Medulla oblongata (tissue), 1 donor: ENCODE data around the gene DEGS2.

Experiments
- DNase-seq: peaks from one replicate; pipeline ENCODE4 v3.0.0-alpha.2; 2015; ENCODE audit errors: extremely low spot score

Gene DEGS2

DNA sequence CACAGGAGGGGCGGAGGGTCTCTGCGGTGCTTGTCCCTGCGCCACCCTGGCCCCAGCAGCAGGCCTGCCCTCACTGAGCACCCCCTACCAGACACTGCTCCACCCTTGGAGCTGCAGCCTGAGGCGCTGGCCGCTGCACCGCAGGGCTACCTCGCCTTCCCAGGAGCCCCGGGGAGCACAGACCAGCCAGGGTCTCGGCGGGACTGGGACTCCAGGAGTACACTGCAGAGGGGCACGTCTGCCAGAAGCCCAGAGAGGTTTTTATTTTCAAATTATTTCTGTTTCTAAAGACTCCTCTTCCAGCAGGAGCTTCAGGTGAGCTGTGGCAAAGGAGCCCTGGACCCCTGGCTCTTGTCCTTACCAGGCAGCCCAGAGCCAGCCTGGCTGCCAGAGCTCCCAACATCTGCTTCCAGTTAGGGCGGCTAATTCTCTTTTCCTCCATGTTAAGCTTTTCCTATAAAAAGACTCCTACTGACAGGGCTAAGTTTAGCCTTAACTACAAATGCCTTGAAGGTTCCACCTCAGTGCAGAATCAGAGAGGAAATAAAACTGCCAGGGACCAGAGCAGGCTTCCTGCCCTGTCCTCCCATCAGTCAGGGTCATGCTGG is 26.4 kb downstream of the DEGS2 start:
- DNase-seq: no peak

DNA sequence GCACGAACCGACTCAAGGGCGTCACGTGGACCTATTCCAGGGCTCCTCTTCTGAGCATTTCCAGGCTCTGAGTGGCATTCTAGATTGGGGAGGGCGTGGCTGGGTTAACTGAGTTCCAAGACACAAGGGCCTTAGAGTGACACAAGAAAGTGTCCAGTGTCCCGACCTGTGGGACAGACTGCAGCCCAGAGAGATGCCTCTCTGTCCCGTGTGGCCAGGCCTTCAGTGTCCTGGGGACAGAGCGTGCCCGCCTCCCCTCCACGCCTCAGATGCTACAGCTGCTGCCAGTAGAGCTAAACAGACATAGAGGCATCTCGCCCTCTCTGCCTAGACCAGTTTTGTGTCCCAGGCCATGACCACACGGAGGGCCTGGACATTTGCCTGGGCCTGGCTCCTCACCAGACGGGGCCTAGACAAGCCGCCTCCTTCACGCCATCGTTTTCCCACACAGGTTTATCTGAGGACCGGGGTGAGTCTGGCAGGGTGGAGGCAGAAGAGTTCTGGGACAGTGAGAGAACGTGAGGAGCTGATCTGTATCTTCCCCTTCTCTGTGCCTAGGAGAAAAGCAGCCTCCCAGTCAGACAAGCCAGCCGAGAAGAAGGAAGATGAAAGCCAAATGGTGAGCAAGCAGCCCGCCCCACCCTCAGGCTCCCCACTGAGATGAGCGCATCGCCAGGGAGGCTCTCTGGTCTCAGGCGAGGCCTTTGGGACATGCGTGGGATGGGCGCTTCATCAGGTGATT is 27.1 kb downstream of the DEGS2 start:
- DNase-seq: no peak

DNA sequence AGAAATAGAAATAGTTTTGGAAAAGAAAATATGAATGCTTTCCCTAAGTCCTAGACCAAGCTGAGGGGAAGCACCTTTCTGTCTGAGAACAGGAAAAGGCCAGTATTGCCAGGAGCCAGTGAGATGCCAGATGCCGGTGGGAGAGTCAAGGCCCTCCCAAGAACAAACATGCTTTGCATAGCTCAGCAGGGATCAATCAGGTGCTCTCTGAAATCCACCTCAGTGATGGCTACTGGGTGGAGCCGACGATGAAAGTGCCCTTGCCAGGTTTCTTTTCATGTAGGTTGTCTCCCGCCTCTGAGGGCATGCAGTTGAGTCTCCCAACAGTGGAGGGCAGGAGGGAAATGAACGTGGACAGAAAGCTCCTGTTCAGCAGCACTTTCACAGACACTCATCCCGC is 28.3 kb downstream of the DEGS2 start:
- DNase-seq: no peak

DNA sequence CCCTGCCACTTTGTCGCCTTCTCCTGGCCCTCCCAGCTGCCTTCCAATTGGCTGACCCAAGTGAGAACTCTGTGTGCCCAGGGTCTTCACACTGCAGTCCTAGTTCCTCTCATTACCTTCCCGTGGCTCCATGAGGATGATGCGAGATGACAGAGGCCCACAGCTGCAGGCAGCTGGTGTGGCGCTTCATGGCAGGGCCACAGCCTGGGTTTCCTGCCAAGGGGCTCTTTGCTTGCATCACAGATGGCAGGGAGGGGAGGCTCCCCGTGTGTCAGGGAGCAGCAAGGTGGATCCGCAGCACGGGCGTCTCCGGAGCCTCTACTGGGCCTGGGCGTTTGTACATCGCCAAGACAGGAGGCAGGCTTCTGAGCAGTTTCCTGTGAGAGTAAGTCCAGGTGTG is 28.9 kb downstream of the DEGS2 start:
- no peak for DNase-seq

DNA sequence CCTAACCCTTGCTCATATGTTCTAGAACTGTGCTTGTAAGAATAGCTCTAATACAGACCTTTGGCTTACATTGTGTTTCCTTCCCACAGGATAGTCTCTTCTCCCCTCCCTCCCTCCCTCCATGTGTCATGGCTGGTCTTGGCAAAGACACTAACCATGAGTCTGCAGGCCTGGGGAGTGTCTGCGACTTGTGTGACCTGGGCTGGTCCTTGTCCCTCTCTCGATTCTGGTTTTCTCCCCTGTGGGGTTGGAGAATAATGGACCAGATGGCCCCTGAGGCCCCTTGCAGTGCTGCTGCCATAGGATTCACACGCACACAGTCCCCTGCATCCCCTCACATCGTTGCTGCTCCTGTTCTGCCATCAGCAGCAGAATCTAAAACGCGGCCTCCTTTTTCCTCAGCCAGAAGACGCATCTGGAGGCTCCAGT is 30.3 kb downstream of the DEGS2 start:
- no peak for DNase-seq

DNA sequence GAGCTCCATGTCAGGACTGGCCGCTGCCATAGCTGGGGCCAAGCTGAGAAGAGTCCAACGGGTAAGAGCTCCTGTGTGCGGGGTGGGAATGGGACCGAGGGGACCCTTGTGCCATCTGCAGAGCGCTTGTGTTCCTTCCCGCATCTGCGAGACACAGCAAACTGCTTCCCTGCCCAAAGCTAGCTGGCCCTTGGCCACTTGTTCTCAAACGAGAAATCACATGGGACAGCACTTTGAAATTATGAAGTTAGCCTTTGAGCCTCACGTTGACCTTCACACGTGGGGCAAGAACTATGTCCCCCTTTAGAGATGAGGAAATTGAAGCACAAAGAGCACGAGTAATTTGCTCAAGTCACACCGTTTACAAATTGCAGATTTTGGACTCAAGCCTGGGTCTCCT is 30.8 kb downstream of the DEGS2 start:
- DNase-seq: no peak

DNA sequence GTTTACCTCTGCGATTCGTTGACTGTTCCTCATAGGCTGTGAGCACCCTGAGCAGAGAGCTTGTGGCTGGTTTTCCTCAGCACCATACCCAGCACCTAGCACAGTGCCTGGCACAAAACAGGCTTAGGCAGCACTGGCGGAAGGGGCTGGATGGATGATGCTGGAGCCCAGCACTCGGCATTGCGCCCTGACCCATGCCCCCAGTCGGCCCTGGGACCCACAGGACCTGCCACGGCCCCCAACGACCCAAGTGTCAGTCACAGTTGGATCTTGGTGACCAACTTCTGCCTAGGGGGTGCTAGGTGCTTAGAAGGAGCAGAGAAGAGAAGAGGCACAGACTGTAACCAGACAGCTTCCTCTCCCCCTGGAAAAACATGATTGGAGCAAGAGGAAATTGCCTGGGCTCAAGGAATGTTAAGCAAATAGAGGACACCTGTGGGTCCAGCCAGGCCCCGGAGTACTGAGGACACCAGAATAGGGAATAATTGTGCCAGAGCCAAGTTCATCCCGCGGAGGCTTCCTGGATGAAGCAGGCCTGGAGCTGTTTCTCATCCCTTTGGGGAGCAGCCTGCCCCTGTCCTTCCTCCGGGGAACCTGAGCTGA is 31.5 kb downstream of the DEGS2 start:
- no peak for DNase-seq

DNA sequence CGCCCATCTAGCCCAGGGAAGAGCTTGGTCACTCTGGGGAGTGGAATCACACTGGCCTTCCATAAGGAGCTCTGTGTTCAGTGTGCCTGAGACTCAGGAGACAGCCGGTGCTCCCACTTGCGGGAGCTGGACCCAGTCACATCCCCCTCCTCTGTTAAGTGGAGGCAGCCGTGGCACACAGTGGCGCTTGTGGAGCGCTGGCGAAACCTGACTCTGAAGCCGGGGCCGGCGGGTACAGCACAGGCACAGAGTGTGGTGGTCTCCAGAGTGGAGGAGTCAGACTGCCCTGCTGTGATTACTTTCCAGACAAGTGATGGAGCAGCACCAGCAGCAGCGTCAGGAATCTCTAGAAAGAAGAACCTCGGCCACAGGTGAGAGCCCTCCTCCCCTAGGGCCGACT is 33.0 kb downstream of the DEGS2 start:
- DNase-seq: no peak

DNA sequence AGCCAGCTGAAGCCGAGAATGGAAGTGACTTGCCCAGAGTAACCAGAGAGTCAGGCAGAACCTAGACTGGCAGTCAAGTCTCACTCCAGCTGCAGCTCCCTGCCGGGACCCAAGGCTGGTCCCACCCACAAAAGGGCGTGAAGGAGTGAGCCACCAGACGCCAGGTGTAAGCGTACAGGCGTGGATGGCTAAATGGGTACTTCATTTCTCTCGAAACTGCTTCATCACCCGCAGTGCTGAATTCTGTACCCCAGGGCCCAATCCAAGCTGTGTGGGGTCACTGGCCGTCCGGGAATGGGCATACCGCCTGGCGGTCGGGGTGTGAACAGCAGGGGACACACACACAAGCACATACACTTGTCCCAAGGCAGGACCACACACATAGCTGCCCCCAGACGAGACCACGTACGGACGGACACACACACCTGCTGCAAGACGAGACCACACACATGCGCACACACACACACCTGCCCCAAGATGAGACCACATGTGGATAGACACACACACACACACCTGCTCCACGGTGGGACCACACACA is 34.8 kb downstream of the DEGS2 start:
- no peak for DNase-seq

DNA sequence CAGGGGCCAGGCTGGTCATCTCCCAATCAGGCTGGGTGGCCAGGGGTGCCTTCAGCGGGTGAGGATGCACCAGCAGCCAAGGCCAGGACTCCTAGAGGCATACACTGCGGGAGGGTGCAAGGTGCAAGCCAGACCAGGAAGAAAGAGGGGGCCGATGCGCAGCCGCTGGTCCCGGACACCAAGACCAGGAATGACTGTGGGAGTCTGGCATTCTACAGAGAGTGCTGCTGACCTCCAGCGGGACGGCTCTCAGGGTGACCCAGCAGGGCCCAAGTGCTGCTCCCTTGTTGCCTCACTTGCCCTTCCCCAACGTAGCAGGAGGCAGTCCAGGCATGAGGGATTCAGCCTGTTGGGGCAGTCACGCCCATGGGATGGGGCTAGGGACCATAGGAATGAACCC is 35.8 kb downstream of the DEGS2 start:
- no peak for DNase-seq

DNA sequence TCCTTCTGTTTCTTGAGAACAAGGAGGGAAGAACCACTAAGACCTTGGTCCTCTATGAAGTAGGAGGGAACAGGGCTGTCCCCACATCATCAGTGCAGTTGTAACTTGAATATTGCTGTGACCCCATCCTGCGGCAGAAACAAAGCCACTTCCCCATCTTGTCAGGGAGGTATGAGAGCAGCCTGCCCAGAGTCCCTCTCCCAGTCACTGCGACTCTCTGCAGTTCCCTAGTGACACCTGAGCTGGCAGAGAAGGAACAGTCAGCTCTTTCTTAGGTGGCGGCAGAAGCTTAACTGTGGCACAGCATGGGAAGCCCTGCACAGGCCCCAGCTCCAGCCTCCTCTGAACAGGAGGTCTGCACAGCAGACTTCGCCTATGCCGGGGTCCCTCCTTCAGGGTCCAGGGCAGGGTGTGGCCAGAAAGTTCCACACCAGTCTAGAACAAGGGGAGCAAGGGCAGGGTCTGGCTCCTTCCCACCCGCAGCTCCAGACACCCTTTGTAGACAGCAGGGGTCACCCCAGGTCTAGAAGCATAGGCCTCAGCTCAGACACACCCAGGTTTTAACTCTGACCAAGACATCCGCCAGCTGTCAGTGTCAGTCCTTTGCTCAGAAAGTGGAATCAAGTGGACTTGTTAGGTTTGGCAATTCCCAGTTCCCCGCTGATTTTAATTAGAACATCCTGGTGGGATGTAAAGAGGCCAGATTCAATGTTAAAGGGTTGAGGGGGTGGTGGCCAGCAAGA is 36.8 kb downstream of the DEGS2 start:
- DNase-seq: no peak

DNA sequence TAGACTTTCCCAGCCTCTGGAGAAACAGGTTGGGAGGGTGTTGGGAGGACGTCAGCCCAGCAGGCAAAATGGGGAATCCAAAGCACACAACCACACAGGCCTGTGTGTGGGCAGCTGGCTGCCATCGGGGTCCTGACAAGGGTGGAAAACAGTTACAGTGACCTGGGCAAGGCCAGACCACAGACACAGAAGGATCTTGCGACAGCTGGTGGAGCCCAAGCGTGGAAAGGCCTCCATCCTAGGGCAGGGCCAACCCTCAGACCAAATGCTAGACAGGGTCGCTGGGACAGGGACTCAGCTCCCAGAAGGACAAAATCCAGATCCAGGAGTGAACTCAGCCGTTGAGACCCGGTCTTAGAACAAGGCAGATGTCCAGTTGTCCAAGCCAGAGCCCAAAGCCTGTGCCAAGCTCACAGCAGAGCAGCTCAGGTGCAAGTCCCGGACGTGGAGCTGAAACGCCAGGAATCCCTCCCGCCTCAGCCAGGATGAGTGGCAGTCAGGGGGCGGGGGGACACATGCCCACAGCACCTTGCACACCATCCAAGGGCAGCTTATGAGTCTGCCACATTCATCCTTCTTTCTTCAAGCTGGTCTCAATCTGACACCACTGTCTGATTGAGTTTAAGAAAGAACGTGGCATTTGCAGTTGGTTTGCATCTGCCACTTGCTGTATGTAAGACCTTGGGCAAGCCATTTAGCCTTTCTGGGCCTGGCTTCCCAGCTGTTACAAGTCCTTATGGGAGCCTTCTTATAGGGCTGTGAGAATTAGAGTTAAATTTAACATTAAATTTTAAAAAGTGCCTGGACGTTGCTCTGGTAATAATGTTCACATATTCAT is 37.6 kb downstream of the DEGS2 start:
- DNase-seq: no peak

DNA sequence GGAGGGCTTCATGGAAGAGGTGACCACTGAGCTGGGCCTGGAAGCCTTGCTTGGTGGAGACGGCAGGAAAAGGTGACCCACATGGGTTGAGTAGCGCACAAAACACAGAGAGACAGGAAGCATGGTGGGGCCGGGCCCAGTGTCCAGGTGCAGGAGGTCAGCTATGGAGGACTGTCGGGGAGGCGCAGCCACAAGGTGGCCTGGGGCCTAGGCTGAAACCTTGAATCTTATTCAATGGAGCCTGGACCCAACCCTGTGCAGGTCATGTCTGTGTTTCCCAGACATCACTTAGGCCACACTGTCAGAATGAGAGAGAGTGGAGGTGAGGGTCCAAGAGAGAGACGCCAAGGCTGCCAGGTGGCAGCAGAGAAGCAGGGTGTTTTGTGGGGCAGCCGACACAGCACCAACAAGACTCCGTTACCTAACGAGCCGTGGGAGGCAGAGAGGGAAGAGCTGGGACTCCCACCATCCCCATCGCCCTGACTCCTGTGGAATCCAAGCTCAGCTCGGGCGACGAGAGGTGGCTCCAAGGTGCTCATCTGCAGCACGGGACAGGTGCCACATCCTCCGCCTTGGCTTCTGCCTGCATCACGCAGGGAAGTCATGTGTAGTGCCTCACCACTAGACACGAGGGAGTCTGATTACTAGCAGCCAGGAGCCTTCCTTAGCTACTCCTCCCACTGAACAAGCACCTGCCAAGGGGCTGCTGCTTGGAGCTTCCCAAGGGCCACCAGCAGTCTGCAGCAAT is 38.7 kb downstream of the DEGS2 start:
- no peak for DNase-seq

DNA sequence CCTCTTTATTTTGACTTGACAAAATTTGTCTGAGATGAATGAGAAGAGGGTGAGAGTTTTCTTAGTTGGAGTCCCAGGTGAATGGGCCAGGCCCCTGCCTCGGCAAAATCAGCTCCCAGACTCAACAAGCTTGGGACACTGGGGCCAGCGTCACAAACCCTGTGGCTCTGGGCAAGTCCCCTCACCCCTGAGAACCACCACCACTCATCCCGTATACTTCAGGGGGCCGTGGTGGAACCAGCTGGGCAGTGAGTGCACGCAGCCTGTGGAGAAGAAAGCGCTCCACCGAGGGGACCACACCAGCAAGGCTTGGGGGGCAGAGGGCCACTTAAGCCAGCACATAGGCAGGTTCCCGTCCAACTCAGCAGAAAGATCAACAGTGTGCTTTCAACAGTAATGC is 40.2 kb downstream of the DEGS2 start:
- DNase-seq: no peak

DNA sequence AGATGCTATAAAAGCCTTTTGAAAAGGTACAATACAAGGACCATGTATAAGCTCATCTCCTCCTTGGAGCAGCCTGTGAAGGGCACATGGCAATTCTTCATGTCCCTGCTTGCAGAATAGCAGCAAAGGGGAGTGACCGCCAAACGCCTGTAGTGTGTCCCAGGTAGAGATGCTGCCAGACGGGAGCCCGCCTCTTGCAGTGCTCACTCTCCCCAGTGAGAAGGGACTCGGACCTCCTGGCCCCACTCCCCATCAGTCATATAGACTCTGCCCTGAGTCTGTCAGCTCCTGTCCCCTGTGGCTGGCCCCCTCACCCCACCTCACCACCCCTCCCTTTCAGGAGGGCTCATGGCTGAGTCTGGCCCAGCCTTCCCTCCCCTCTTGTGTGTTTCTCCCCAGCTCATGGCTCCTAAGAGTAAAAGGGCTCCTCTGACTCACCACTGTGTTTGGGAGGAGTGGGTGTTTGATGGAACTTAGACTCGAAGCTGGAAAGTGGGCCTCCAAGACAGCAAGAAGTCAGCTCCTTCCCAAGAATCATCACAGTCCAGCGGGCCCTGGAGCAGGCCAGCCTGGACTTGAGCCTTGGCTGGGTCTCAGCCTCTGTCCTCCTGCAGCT is 40.9 kb downstream of the DEGS2 start:
- DNase-seq: peak; percentile 23

DNA sequence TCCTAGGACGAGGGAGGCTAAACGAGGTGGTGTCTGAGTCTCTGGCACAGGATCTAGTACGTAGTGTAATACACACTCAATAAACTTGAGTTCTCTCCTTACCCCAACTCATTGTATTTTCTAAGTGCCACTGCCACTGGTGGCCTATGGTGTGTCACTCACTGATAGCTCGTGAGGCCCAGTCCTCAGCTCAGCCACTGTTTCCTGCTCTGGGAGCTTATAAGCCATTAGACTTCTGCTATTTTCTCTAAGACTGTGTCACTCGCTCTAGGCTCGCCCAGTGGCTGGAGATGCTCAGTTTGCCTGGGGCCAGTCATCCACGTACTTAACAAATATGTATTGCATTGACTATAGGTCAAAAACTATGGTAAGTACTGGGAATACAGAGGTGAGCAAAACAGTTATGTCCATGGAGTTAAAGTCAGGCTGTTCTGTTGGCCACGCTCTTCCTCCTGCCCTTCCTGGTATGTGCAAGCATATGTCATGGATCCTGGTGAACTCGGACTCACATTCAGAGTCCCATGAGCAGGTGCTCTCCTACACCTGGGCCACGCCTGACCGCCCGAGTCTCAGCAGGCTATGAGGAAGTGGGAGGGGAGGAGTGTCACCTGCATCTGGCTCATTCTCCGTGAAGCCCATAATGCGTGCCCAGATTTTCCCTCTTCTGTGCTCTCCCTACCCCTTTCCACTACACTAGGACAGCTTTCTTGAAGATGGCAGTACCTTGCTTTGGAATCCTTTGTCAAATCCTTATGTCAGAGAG is 41.6 kb downstream of the DEGS2 start:
- no peak for DNase-seq

DNA sequence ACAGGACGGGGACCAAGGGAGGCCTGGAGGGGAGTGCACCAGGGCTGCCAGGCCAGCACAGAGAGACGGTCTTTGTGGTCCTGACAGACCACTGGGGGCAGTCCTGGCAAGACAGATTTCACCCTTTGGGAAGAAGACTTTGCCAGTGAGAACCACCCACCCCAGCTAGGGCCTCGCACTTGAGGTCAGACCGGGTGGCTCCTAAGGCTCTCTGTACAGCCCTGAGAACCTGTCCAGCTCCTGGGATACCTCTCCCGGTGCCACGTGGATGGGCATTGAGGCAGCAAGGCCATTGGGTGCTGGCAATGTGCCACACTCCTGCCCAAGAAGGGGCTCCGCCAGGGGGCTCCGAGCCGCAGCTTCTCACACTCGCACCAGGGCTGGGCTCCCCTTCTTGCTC is 42.4 kb downstream of the DEGS2 start:
- no peak for DNase-seq

DNA sequence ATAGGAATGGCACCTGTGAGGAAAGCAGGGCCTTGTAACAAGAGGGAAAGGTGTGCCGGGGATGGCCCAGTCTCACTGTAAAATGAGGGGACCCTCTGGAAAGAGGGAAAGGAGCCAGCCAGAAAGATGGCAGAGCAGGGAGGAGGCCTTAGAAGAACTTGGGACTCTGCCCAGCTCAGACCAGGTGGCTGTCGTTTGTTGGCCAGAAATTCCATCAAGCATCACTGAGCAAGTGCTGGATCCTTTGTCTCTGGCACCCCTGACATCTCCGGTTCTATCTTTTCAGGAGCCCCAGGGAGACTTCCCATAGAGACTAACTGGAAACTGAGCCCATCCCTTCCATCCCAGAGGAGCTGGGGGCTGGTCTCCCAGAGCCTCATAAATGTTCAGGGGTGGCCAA is 43.3 kb downstream of the DEGS2 start:
- peak; percentile 28 for DNase-seq

DNA sequence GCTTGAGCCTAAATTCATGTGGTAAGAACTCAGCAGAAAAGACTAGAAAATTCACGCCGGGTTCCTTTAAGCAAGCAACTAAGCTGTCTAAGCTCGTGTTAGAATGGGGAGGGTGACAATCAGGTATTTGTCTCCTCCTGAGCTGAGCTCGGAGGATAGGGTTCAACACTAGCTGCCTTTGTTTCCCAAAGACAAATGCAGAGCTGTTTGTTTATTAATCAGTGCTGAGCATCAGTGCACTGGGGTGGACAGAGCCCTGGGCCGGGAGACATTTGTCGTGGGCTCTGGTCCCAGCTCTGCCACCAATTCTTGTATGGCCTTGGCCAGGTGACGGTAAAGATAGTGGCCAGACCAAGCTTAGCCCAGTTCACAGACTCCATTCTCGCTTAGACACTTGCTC is 43.7 kb downstream of the DEGS2 start:
- DNase-seq: peak; percentile 92

DNA sequence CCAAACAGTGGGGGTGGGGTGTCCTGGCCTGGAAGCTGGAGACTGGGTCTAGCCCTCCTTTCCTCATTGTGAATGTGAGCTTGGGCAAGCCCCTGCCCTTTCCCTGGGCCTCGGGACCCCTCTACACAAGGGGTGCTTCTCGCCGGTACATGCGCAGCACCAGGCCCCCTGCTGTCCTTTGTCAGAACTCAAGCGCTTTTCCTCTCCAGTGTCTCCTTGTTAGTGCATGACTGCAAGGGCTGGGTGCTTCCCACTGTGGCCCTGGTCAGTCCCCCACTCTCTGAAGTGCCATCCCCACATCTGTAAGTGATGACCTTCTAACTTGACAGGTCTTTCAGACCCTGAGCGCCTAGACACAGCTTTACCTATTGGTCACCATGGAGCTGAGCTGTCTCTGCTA is 44.2 kb downstream of the DEGS2 start:
- DNase-seq: no peak
